Lower leg skin (tissue), 4 donors: Measurements from ENCODE around the gene ULK3. TPM values are rescaled to one million over a fixed set of nuclear protein-coding genes. Genes with fewer than 3 reads are reported as not detected.

Source experiments
- DNase-seq, 2 donors: peaks; one replicate each; pipeline ENCODE4 v3.0.0-alpha.2; 2019; ENCODE audit warnings: low spot score in 2 of 2
- H3K4me3 ChIP-seq: fragments of 200-600 bp; sonication (generic); 2 replicates; pipeline ENCODE4 v1.5.1; 2017; ENCODE audit warnings: mild to moderate bottlenecking, low read depth; ENCODE audit not compliant: poor library complexity, severe bottlenecking
- POLR2A ChIP-seq, 2 donors: fragments of 450-650 bp; IDR thresholded peaks; one replicate each; pipeline ENCODE4 v1.6.1; 2016 to 2017; ENCODE audit warnings: antibody characterized with exemption in 2 of 2, mild to moderate bottlenecking in 1 of 2, moderate library complexity in 1 of 2
- WGBS, 2 donors: methylation state at CpG; one replicate each; pipeline ENCODE4 v1.1.5; 2018; 5-methylcytosine and 5-hydroxymethylcytosine counted together
- intact Hi-C: fragments of 100-400 bp; cut with DNase I; formaldehyde crosslinking; loops from one replicate; pipeline ENCODE4 v1.15.0; 2023; ENCODE audit warnings: low total_unique reads
- total RNA-seq, 4 donors: library from RNA; depleted of rRNA; stranded (reverse); fragments of >200 nt; gene quantifications; one replicate each; pipeline ENCODE4 v1.1.0, GENCODE V29; 2016
- TF ChIP-seq, protein P1 (sequence below), 3 donors: fragments of 450-650 bp; IDR thresholded peaks; one replicate each; pipeline ENCODE4 v1.5.1; 2016; ENCODE audit warnings: antibody characterized with exemption in 3 of 3, mild to moderate bottlenecking in 3 of 3, moderate library complexity in 2 of 3

Gene ULK3
- total RNA-seq, 4 donors from 2014 or later, result 108 to 189 (median 123) TPM

- intact Hi-C loops, result no loop called here
- WGBS, 2 donors, result 59 to 62% methylated on average over 6 of the region's 6 CpGs
- DNase-seq, result no peak
- no peak overlapping the region for H3K4me3 ChIP-seq
- no peak for TF ChIP-seq POLR2A (IDR thresholded peaks at IDR 0.05)
- TF ChIP-seq, protein P1, sequence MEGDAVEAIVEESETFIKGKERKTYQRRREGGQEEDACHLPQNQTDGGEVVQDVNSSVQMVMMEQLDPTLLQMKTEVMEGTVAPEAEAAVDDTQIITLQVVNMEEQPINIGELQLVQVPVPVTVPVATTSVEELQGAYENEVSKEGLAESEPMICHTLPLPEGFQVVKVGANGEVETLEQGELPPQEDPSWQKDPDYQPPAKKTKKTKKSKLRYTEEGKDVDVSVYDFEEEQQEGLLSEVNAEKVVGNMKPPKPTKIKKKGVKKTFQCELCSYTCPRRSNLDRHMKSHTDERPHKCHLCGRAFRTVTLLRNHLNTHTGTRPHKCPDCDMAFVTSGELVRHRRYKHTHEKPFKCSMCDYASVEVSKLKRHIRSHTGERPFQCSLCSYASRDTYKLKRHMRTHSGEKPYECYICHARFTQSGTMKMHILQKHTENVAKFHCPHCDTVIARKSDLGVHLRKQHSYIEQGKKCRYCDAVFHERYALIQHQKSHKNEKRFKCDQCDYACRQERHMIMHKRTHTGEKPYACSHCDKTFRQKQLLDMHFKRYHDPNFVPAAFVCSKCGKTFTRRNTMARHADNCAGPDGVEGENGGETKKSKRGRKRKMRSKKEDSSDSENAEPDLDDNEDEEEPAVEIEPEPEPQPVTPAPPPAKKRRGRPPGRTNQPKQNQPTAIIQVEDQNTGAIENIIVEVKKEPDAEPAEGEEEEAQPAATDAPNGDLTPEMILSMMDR (IDR thresholded peaks at IDR 0.05), result no peak
Observed at GRCh38 chr15:74829991-74830390, 13.0 kb downstream of the ULK3 start.

DNA sequence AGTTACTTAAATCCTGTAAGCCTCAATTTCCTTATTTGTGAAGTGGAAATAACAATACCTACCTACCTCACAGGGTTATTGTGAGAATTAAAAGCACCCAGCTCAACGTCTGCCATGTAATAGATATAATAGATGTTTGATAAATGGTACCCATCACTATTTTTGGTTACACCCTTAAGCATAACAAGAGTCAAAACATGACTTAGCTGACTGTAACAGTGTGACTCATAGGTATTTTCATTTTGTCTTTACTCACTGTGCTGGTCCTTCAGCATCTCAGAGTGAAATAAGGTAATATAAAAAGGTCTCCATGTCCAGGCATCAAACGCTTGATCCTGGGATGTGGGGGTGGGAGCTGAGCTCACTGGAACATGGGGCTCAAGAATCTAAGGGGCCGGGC, 13.5 kb downstream of the ULK3 start:
- TF ChIP-seq, protein P1 (IDR thresholded peaks at IDR 0.05), result no peak
- no peak for TF ChIP-seq POLR2A (IDR thresholded peaks at IDR 0.05)
- DNase-seq, result no peak
- intact Hi-C loops, result no loop called here
- no peak overlapping the region for H3K4me3 ChIP-seq
- WGBS, 2 donors, result 68% methylated on average over 3 of the region's 3 CpGs

DNA sequence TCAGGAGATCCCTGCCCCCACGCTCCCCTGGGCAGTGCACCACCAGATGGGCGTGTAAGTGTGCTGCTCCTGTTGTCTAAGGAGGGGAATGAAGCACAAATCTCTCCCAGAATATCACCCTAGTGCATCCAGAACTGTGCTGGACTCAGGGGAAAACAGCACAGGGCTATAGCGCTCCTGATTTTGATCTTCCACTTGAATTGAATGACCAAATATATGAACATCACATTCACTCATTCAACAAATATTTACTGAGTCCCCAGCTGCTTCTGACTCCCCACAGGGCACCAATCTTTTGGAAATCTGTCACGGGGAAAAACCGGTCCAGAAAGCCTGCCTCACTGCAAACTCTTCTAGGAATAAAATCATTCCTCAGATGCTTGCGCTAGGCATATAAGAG, 14.1 kb downstream of the ULK3 start:
- no peak for DNase-seq
- 72 to 77% methylated on average over 6 of the region's 6 CpGs for WGBS, 2 donors
- TF ChIP-seq, protein P1 (IDR thresholded peaks at IDR 0.05), result no peak
- no peak for TF ChIP-seq POLR2A (IDR thresholded peaks at IDR 0.05)
- H3K4me3 ChIP-seq, result no peak overlapping the region
- intact Hi-C loops, result no loop called here

DNA sequence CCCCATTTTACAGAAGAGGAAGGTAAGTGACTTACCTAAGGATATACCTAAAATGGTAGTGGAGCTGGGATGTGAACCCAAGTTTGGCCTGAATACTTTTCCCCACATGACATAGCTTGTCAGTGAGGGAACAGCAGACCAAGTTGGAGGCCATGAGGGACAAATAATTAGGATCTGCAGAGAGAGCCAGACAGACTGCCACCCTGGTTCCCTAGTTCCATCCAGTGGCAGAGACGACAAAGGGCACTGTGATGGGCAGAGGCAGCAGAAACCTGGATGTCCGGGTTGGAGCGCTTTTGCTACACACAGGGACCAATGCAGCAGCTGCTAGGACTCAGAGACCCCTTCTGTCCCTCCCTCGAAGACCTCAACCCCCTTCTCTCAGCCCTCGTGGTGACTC, 15.3 kb downstream of the ULK3 start:
- H3K4me3 ChIP-seq, result no peak overlapping the region
- WGBS, 2 donors, result 66 to 70% methylated on average over 5 of the region's 5 CpGs
- TF ChIP-seq, protein P1 (IDR thresholded peaks at IDR 0.05), result no peak
- TF ChIP-seq POLR2A (IDR thresholded peaks at IDR 0.05), result no peak
- DNase-seq, result no peak
- intact Hi-C loops, result no loop called here

DNA sequence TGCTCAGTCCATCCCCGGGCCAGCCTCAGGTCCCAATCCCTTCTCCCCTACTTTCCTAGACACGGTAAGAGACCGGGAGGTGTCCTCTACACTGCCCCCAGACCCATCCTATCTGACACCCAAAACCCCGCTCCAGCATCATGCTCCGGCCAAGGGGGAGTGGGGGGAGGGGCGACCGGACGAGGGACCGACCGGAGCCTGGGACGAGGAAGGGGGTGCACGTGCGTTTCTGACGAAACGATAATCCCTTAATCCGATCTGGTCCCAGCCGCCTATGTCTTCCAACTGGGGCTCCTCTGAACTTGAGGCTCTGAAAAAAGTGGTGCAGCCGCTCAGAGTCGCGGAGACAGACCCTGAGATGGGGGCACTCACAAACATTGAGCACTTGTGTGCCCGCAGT, 16.0 kb downstream of the ULK3 start:
- TF ChIP-seq, protein P1 (IDR thresholded peaks at IDR 0.05), result no peak
- TF ChIP-seq POLR2A (IDR thresholded peaks at IDR 0.05), result no peak
- WGBS, 2 donors, result 20 to 26% methylated on average over 21 of the region's 21 CpGs

GRCh38 chr15:74826364-74826819, 16.6 kb downstream of the ULK3 start, which contains the start of gene CPLX3:
TSS of gene CPLX3 (plus strand) at chr15:74826627. CDS start at chr15:74826704, 77 bp downstream.
- WGBS, 2 donors, result 9 to 15% methylated on average over 14 to 16 of the region's 44 CpGs
- intact Hi-C loops, result no loop called here
- no peak within 1 kb of the TSS for H3K4me3 ChIP-seq
- no peak for TF ChIP-seq POLR2A (IDR thresholded peaks at IDR 0.05)
- TF ChIP-seq, protein P1 (IDR thresholded peaks at IDR 0.05), result no peak
- no peak for DNase-seq

More for the DNA sequence above, 16.0 kb downstream of the ULK3 start:
- no peak for DNase-seq
- no peak overlapping the region for H3K4me3 ChIP-seq
- intact Hi-C loops, result no loop called here
